Measurements from ENCODE around the gene SLC37A1. TPM values are rescaled to one million over a fixed set of nuclear protein-coding genes. Genes with fewer than 3 reads are reported as not detected.

Gene SLC37A1
- total RNA-seq, 1 experiment from 2014 or later, result 47.1 TPM

DNA sequence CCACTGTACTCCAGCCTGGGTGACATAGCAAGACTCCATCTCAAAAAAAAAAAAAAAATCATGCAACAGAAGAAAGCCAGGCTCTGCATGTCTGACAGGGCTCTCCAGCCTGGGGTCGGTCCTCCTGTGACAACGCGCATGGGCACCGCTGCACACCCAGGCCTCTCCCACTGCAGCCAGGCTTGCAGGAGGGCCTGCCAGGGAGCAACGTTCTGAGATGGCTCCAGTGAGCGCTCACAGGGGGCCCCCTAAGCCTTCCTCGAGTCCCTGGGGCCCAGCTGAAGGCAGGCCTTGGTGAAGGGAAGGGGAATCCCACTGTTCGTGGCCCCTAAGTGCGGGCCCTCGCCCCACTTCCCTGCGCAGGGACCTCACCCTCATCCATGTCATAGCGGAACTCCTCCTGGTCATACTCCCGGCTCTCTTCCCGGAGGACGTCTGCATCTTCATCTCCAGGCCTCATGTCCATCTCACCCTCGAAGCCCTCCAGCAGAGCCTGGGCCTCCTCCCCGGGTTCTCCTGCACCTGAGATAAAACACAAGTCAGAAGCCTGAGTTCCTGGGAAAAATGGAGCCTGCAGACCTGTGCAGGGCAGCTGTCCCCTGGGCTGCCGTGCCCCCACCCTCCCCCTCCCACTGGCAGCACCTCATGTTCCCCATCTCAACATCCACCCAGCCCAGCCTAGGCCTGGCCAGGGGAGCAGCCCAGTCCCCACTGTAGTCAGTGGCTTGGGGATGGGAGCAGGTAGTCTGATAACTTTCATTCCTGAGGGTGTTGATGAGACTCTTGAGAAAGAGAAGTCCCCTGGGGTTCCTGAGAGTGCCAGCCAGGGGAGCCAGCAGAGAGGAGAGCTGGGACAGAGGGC lies 37.9 kb upstream of the SLC37A1 start:
- no peak overlapping the region for H3K4me2 ChIP-seq (ENCODE audit: low read depth, low read length, poor library complexity, severe bottlenecking)
- no peak overlapping the region for H3K9ac ChIP-seq (ENCODE audit: low read length)
- no peak overlapping the region for H2AFZ ChIP-seq (ENCODE audit: low read length)
- H3K9me3 ChIP-seq (ENCODE audit: low read length), result no peaks in the 10 kb centered on the region
- DNase-seq, result no peak
- H3K27ac ChIP-seq (ENCODE audit: low read length), result no peak overlapping the region
- no peaks in the 10 kb centered on the region for H4K20me1 ChIP-seq (ENCODE audit: insufficient read depth, low read depth, low read length)
- no peaks in the 10 kb centered on the region for H3K27me3 ChIP-seq (ENCODE audit: low read length)
- no peaks in the 10 kb centered on the region for H3K9me2 ChIP-seq (replicated peaks; ENCODE audit: insufficient read depth, low read length)
- no peaks in the 10 kb centered on the region for H3K79me2 ChIP-seq (ENCODE audit: low read length)
- H3K4me1 ChIP-seq (ENCODE audit: low read length), result peaks cover 33% of the 10 kb centered on the region
- no peaks in the 10 kb centered on the region for H3K36me3 ChIP-seq (ENCODE audit: insufficient read depth, low read length)
- no peak overlapping the region for H3K4me3 ChIP-seq (ENCODE audit: low read length)

DNA sequence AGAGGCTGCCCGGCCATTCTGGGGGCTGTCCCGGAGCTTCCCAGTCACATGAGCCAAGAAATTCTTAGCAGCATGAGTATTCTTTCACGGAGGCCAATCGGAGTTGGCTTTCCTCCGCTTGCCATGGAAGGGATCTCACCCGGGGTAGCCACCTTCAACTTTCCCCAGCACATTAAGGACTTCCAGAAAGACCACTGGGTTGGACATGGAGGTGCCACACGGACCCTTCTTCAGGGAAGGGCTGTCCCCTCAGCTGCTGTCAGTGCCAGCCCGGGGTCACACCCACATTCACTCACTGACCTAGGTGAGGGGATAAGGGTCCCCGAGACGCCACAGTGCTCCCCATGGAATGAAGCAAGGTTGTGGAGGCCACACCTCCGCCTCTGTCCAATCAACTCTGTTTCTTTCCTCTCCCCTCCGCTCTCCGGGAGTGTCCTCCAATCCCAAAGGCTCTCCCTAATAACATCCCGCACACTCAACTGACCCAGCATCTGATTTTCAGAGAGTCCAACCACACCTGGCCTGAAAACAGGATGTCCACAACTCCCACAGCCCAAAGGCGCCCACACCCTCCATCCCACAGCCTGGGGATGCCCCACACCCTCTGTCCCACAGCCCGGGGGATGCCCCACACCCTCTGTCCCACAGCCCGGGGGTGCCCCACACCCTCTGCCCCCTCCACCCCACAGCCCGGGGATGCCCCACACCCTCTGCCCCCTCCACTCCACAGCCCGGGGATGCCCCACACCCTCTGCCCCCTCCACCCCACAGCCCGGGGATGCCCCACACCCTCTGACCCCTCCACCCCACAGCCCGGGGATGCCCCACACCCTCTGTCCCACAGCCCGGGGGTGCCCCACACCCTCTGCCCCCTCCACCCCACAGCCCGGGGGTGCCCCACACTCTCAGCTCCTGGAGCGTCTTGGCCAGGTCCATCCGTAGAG lies 37.0 kb upstream of the SLC37A1 start:
- Histone ChIP-seq H3K9ac (ENCODE audit: low read length) (no peak overlapping the region), H4K20me1 (ENCODE audit: insufficient read depth, low read depth, low read length) (no peaks in the 10 kb centered on the region), H3K27ac (ENCODE audit: low read length) (no peak overlapping the region), H3K79me2 (ENCODE audit: low read length) (no peaks in the 10 kb centered on the region), H3K4me2 (ENCODE audit: low read depth, low read length, poor library complexity, severe bottlenecking) (no peak overlapping the region), H2AFZ (ENCODE audit: low read length) (no peak overlapping the region), H3K9me2 (replicated peaks; ENCODE audit: insufficient read depth, low read length) (no peaks in the 10 kb centered on the region), H3K9me3 (ENCODE audit: low read length) (no peaks in the 10 kb centered on the region), H3K27me3 (ENCODE audit: low read length) (no peaks in the 10 kb centered on the region), H3K36me3 (ENCODE audit: insufficient read depth, low read length) (no peaks in the 10 kb centered on the region), H3K4me1 (ENCODE audit: low read length) (peaks cover 26% of the 10 kb centered on the region), H3K4me3 (ENCODE audit: low read length) (no peak overlapping the region)
- no peak for DNase-seq

DNA sequence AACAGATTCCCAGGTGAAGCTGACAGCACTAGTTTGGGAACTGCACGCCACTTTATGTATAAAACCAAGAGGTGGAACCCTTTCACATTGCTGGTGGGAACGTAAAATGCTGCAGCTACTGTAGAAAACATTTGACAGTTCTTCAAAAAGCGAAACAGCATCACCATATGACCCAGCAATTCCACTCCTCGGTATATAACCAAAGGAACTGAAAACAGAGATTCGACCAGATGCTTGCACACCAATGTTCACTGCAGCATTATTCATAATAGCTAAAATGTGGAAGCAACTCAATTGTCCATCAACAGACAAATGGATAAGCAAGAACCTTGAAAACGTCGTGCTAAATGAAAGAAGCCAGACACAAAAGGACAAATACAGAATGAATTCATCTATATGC lies 35.1 kb upstream of the SLC37A1 start:
- Histone ChIP-seq H3K9me2 (replicated peaks; ENCODE audit: insufficient read depth, low read length) (no peaks in the 10 kb centered on the region), H2AFZ (ENCODE audit: low read length) (no peak overlapping the region), H3K27ac (ENCODE audit: low read length) (no peak overlapping the region), H3K4me1 (ENCODE audit: low read length) (peaks cover 20% of the 10 kb centered on the region), H3K4me3 (ENCODE audit: low read length) (no peak overlapping the region), H3K36me3 (ENCODE audit: insufficient read depth, low read length) (no peaks in the 10 kb centered on the region), H3K27me3 (ENCODE audit: low read length) (no peaks in the 10 kb centered on the region), H3K79me2 (ENCODE audit: low read length) (no peaks in the 10 kb centered on the region), H3K9ac (ENCODE audit: low read length) (no peak overlapping the region), H4K20me1 (ENCODE audit: insufficient read depth, low read depth, low read length) (no peaks in the 10 kb centered on the region), H3K4me2 (ENCODE audit: low read depth, low read length, poor library complexity, severe bottlenecking) (no peak overlapping the region), H3K9me3 (ENCODE audit: low read length) (no peaks in the 10 kb centered on the region)
- no peak for DNase-seq

DNA sequence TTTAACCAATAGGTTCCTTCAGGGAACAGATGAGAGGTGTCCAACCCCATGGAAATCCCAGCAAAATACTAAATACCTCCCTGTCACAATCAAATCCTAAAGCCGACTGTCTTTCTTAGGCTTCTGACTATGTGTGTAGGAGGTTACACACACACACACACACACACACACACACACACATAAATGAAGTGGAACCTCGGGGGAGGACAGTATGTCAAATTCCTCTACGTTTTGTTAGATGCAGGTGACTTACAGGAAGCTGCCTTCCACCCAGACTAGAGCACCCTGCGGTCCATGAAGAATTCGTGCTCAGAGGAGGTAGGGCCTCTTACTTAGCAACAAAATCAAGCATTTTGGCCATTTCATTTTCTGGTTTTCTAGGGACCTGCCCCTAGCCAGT lies 34.1 kb upstream of the SLC37A1 start:
- H2AFZ ChIP-seq (ENCODE audit: low read length), result no peak overlapping the region
- no peaks in the 10 kb centered on the region for H3K27me3 ChIP-seq (ENCODE audit: low read length)
- H3K4me1 ChIP-seq (ENCODE audit: low read length), result peaks cover 14% of the 10 kb centered on the region
- no peak overlapping the region for H3K27ac ChIP-seq (ENCODE audit: low read length)
- H3K9me2 ChIP-seq (replicated peaks; ENCODE audit: insufficient read depth, low read length), result no peaks in the 10 kb centered on the region
- no peaks in the 10 kb centered on the region for H4K20me1 ChIP-seq (ENCODE audit: insufficient read depth, low read depth, low read length)
- no peaks in the 10 kb centered on the region for H3K36me3 ChIP-seq (ENCODE audit: insufficient read depth, low read length)
- H3K4me2 ChIP-seq (ENCODE audit: low read depth, low read length, poor library complexity, severe bottlenecking), result no peak overlapping the region
- no peak overlapping the region for H3K4me3 ChIP-seq (ENCODE audit: low read length)
- H3K9me3 ChIP-seq (ENCODE audit: low read length), result no peaks in the 10 kb centered on the region
- DNase-seq, result no peak
- no peaks in the 10 kb centered on the region for H3K79me2 ChIP-seq (ENCODE audit: low read length)
- no peak overlapping the region for H3K9ac ChIP-seq (ENCODE audit: low read length)

DNA sequence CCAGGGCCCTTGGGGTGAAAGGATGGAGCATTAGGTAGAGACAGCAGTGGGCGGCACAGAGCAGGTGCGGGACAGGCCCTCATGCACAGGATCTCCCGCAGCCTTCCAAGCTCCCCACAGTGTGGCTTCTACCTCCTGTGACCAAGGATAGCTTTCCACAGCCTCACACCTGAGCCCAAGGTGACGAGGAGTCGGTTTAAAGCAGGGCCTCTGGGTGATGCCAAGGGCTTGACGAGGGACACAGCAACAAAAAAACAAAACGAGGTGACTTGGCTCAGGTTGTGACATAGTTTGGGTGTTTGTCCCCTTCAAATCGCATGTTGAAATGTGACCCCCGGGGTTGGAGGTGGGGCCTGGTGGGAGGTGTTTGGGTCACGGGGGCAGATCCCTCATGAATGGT lies 32.9 kb upstream of the SLC37A1 start:
- Histone ChIP-seq H3K9ac (ENCODE audit: low read length) (no peak overlapping the region), H3K9me3 (ENCODE audit: low read length) (no peaks in the 10 kb centered on the region), H3K79me2 (ENCODE audit: low read length) (no peaks in the 10 kb centered on the region), H2AFZ (ENCODE audit: low read length) (no peak overlapping the region), H3K27ac (ENCODE audit: low read length) (no peak overlapping the region), H3K4me1 (ENCODE audit: low read length) (peaks cover 3% of the 10 kb centered on the region), H3K27me3 (ENCODE audit: low read length) (no peaks in the 10 kb centered on the region), H3K36me3 (ENCODE audit: insufficient read depth, low read length) (no peaks in the 10 kb centered on the region), H3K4me3 (ENCODE audit: low read length) (no peak overlapping the region), H3K9me2 (replicated peaks; ENCODE audit: insufficient read depth, low read length) (no peaks in the 10 kb centered on the region), H3K4me2 (ENCODE audit: low read depth, low read length, poor library complexity, severe bottlenecking) (no peak overlapping the region), H4K20me1 (ENCODE audit: insufficient read depth, low read depth, low read length) (no peaks in the 10 kb centered on the region)
- no peak for DNase-seq

DNA sequence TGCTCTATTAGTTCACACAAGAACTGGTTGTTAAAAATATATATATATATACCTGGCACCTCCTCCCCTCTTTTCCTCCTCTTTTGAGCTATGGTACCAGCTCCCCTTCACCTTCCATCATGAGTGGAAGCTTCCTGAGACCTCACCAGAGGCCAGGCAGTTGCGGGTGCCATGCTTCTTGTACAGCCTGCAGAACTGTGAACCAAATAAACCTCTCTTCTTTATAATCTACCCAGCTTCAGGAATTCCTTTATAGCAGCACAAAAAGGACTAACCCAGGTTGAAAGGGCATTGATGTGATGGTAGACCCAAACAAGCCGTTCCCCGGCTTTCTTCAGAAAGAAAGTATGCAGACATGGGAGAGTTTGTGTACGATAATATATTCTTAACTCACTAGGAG lies 32.5 kb upstream of the SLC37A1 start:
- Histone ChIP-seq H3K4me1 (ENCODE audit: low read length) (no peaks in the 10 kb centered on the region), H3K9ac (ENCODE audit: low read length) (no peak overlapping the region), H3K4me3 (ENCODE audit: low read length) (no peak overlapping the region), H3K27me3 (ENCODE audit: low read length) (no peaks in the 10 kb centered on the region), H2AFZ (ENCODE audit: low read length) (no peak overlapping the region), H3K79me2 (ENCODE audit: low read length) (no peaks in the 10 kb centered on the region), H3K27ac (ENCODE audit: low read length) (no peak overlapping the region), H3K4me2 (ENCODE audit: low read depth, low read length, poor library complexity, severe bottlenecking) (no peak overlapping the region), H3K36me3 (ENCODE audit: insufficient read depth, low read length) (no peaks in the 10 kb centered on the region), H3K9me3 (ENCODE audit: low read length) (no peaks in the 10 kb centered on the region), H4K20me1 (ENCODE audit: insufficient read depth, low read depth, low read length) (no peaks in the 10 kb centered on the region), H3K9me2 (replicated peaks; ENCODE audit: insufficient read depth, low read length) (no peaks in the 10 kb centered on the region)
- no peak for DNase-seq

DNA sequence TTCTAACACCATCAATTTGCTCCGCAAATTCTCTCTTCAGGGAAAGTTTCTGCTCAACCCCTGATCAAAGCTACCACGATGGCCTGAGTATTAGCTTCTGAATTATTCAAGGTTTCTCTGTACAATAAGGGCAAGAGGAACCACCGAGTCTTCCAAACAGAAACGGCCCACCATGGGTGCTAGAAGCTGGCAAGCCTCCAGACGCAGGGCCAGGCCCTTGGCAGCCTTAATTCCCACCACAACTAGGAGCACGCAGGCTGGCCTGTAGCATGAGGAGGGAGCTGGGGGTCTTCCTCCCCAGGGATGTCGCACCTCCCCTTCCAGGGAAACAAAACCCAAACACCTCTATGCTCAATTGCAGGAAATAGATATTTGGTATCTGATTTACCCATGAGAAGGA lies 28.7 kb upstream of the SLC37A1 start:
- H3K9me3 ChIP-seq (ENCODE audit: low read length), result no peaks in the 10 kb centered on the region

DNA sequence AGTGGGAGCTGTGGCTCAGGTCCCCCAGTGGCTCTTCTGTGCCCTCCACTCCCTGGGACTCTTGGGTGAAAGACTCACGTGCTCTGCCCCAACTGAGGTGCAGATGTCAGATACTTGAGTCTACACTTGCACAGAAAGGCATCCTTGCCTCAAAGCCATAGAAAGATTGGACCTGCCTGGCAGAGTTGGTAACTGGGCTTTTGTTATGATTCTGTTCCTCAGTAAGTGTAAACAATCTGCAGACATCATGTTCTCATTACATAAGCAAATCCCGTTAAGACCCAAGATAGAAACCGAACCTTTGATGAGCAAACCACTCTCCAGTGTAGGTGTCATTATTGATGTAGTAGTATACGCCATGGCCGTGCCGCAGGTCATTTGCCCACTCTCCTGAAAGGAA lies 27.6 kb upstream of the SLC37A1 start:
- no peak overlapping the region for H3K9ac ChIP-seq (ENCODE audit: low read length)

More for the DNA sequence above, 28.7 kb upstream of the SLC37A1 start:
- Histone ChIP-seq H3K9me2 (replicated peaks; ENCODE audit: insufficient read depth, low read length) (no peaks in the 10 kb centered on the region), H3K79me2 (ENCODE audit: low read length) (no peaks in the 10 kb centered on the region), H3K27ac (ENCODE audit: low read length) (no peak overlapping the region), H3K4me2 (ENCODE audit: low read depth, low read length, poor library complexity, severe bottlenecking) (no peak overlapping the region), H3K27me3 (ENCODE audit: low read length) (no peaks in the 10 kb centered on the region), H4K20me1 (ENCODE audit: insufficient read depth, low read depth, low read length) (no peaks in the 10 kb centered on the region), H3K9ac (ENCODE audit: low read length) (no peak overlapping the region), H3K4me1 (ENCODE audit: low read length) (peaks cover 4% of the 10 kb centered on the region), H3K4me3 (ENCODE audit: low read length) (no peak overlapping the region), H3K36me3 (ENCODE audit: insufficient read depth, low read length) (no peaks in the 10 kb centered on the region), H2AFZ (ENCODE audit: low read length) (no peak overlapping the region)
- no peak for DNase-seq

More for the DNA sequence above, 27.6 kb upstream of the SLC37A1 start:
- DNase-seq, result no peak
- Histone ChIP-seq H4K20me1 (ENCODE audit: insufficient read depth, low read depth, low read length) (no peaks in the 10 kb centered on the region), H3K4me3 (ENCODE audit: low read length) (no peak overlapping the region), H3K36me3 (ENCODE audit: insufficient read depth, low read length) (no peaks in the 10 kb centered on the region), H3K9me2 (replicated peaks; ENCODE audit: insufficient read depth, low read length) (no peaks in the 10 kb centered on the region), H2AFZ (ENCODE audit: low read length) (no peak overlapping the region), H3K9me3 (ENCODE audit: low read length) (no peaks in the 10 kb centered on the region), H3K27ac (ENCODE audit: low read length) (no peak overlapping the region), H3K4me2 (ENCODE audit: low read depth, low read length, poor library complexity, severe bottlenecking) (no peak overlapping the region), H3K27me3 (ENCODE audit: low read length) (no peaks in the 10 kb centered on the region), H3K79me2 (ENCODE audit: low read length) (no peaks in the 10 kb centered on the region), H3K4me1 (ENCODE audit: low read length) (peaks cover 14% of the 10 kb centered on the region)
